Central memory CD4-positive, alpha-beta T cell (primary cell): ENCODE data around the gene ATAD3C.
A peak's percentile ranks its signal among the peaks of the same experiment; 100 is the strongest.
"Not testable (repeated sequence)": the region's sequence is repeated elsewhere in the genome, so short reads cannot be mapped to it uniquely, and the experiment has no call there.

ENCODE experiments used
- DNase-seq: peaks from one replicate; pipeline ENCODE4 v3.0.0; 2022

Gene ATAD3C

GRCh38 chr1:1451696-1452364 lies 2.3 kb downstream of the ATAD3C start:
- no peak for DNase-seq

- not testable (repeated sequence) for DNase-seq
Measured at GRCh38 chr1:1452365-1452739, 2.9 kb downstream of the ATAD3C start.

GRCh38 chr1:1452882-1453281 lies 3.4 kb downstream of the ATAD3C start:
- no peak for DNase-seq

GRCh38 chr1:1454286-1455056 lies 5.0 kb downstream of the ATAD3C start:
- DNase-seq, result not testable (repeated sequence)

- DNase-seq, result no peak
Measured at GRCh38 chr1:1455366-1455884, 5.9 kb downstream of the ATAD3C start.

GRCh38 chr1:1455934-1456333 lies 6.4 kb downstream of the ATAD3C start:
- not testable (repeated sequence) for DNase-seq

GRCh38 chr1:1456683-1457255 lies 7.3 kb downstream of the ATAD3C start:
- not testable (repeated sequence) for DNase-seq

- not testable (repeated sequence) for DNase-seq
Measured at GRCh38 chr1:1459156-1459555, 9.7 kb downstream of the ATAD3C start.

GRCh38 chr1:1459711-1460110 lies 10.2 kb downstream of the ATAD3C start:
- DNase-seq, result not testable (repeated sequence)

- no peak for DNase-seq
Measured at GRCh38 chr1:1460540-1461130, 11.1 kb downstream of the ATAD3C start.

- DNase-seq, result no peak
Measured at GRCh38 chr1:1461721-1462317, 12.3 kb downstream of the ATAD3C start.

GRCh38 chr1:1462318-1462966 lies 13.0 kb downstream of the ATAD3C start:
- no peak for DNase-seq

GRCh38 chr1:1463312-1463711 lies 13.8 kb downstream of the ATAD3C start:
- no peak for DNase-seq

GRCh38 chr1:1468196-1468985 lies 18.9 kb downstream of the ATAD3C start:
- DNase-seq, result not testable (repeated sequence)

GRCh38 chr1:1470626-1471388 lies 21.3 kb downstream of the ATAD3C start:
- DNase-seq, result peak; percentile 24

- peak; percentile 86 for DNase-seq
Measured at GRCh38 chr1:1471389-1472052, 22.0 kb downstream of the ATAD3C start, which contains the start of gene ATAD3B. ATAD3B (plus strand) TSS chr1:1471765; CDS start chr1:1471885, 120 bp downstream.

- DNase-seq, result peak; percentile 21
Measured at GRCh38 chr1:1472053-1472876, 22.8 kb downstream of the ATAD3C start.

GRCh38 chr1:1476011-1476410 lies 26.5 kb downstream of the ATAD3C start:
- DNase-seq, result not testable (repeated sequence)

GRCh38 chr1:1477206-1477605 lies 27.7 kb downstream of the ATAD3C start:
- no peak for DNase-seq
